ENCODE results near the gene SMR3A. TPM values are rescaled to one million over a fixed set of nuclear protein-coding genes. Genes with fewer than 3 reads are reported as not detected.

SMR3A gene
- not detected for total RNA-seq

DNA sequence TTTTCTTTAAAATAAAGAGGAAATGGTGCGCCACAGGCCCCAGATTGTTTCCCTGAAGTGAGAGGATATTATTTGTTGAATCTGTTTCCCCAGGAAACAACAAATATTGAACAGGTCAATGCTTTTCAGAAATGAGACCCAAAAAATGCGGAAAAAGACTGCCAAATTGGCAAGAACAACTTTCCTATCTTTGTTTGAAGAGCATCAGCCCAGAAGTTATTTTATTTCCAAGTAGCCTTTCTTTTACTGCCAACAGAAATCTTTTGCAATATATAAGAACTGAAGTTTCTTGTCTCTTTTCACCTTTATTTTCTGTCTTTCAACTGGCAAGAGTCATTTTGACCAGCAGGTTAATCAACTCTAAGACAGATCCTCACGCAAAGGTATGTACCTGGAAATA, at the start of gene SMR3A:
Gene SMR3A (plus strand): TSS at position 301 of the 400 bp plus-strand sequence. CDS start 1,356 bp downstream, outside the sequence.
- Histone ChIP-seq H3K9me3 (no peaks in the 10 kb centered on the region), H3K27ac (no peak within 1 kb of the TSS), H3K36me3 (no peaks in the 10 kb centered on the region), H3K4me1 (no peaks in the 10 kb centered on the region), H3K4me3 (no peak within 1 kb of the TSS), H3K27me3 (no peaks in the 10 kb centered on the region)
- TF ChIP-seq POLR2A (IDR thresholded peaks at IDR 0.05), result no peak
- TF ChIP-seq, protein P1, sequence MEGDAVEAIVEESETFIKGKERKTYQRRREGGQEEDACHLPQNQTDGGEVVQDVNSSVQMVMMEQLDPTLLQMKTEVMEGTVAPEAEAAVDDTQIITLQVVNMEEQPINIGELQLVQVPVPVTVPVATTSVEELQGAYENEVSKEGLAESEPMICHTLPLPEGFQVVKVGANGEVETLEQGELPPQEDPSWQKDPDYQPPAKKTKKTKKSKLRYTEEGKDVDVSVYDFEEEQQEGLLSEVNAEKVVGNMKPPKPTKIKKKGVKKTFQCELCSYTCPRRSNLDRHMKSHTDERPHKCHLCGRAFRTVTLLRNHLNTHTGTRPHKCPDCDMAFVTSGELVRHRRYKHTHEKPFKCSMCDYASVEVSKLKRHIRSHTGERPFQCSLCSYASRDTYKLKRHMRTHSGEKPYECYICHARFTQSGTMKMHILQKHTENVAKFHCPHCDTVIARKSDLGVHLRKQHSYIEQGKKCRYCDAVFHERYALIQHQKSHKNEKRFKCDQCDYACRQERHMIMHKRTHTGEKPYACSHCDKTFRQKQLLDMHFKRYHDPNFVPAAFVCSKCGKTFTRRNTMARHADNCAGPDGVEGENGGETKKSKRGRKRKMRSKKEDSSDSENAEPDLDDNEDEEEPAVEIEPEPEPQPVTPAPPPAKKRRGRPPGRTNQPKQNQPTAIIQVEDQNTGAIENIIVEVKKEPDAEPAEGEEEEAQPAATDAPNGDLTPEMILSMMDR (IDR thresholded peaks at IDR 0.05), result no peak
- TF ChIP-seq POLR2AphosphoS5 (IDR thresholded peaks at IDR 0.05), result no peak
- intact Hi-C loops (cut with DNase I; ENCODE audit: low total_unique reads), result no loop called here
- no peak for DNase-seq (ENCODE audit: low spot score in 2 of 2)

DNA sequence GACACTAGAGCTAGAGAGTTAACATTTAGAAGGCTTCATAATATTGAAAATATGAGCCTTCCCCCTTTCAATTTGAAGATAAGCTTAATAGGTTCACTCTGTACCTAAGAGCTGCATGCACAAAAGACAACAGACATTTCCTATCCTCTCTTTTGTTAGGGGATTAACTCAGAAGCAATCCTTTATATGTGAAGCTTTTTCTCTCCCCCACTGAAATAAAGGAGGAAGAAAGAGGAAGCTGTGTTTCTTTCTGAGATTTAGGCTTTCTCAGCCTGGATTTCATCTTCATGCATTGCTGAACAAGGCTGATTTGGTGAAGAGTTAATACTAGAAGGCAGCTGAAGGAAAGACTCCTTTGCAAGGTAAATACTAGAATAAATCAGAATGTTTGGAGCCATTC, 46.8 kb upstream of the SMR3A start:
- Histone ChIP-seq H3K4me1 (no peaks in the 10 kb centered on the region), H3K27ac (no peak overlapping the region), H3K36me3 (no peaks in the 10 kb centered on the region), H3K9me3 (no peaks in the 10 kb centered on the region), H3K27me3 (no peaks in the 10 kb centered on the region), H3K4me3 (no peak overlapping the region)
- no peak for TF ChIP-seq POLR2A (IDR thresholded peaks at IDR 0.05)
- TF ChIP-seq, protein P1 (IDR thresholded peaks at IDR 0.05), result no peak
- intact Hi-C loops (cut with DNase I; ENCODE audit: low total_unique reads), result no loop called here
- DNase-seq (ENCODE audit: low spot score in 2 of 2), result no peak

DNA sequence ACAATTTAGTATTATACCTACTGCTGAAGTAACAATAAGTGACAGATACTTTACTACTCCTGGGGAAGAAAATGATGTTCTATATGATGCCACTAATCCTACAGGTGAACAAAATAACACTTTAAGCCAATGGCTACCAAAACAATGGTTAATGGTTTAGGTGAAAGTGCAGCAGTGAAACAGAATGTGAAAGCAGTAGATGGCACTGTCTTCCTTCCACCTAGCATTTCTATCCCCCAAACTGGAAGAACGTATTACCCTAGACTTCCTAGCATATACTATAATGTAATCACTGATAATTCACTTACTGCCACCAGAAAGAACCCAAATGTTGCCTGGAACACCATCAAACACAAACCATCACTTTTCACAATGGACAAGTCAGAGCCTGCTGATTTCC, 44.6 kb upstream of the SMR3A start:
- intact Hi-C loops (cut with DNase I; ENCODE audit: low total_unique reads), result no loop called here
- Histone ChIP-seq H3K36me3 (no peaks in the 10 kb centered on the region), H3K9me3 (no peaks in the 10 kb centered on the region), H3K27me3 (no peaks in the 10 kb centered on the region), H3K4me3 (no peak overlapping the region), H3K27ac (no peak overlapping the region), H3K4me1 (no peaks in the 10 kb centered on the region)
- TF ChIP-seq POLR2A (IDR thresholded peaks at IDR 0.05) (no peak), POLR2AphosphoS5 (IDR thresholded peaks at IDR 0.05) (no peak)
- TF ChIP-seq, protein P1 (IDR thresholded peaks at IDR 0.05), result no peak
- DNase-seq (ENCODE audit: low spot score in 2 of 2), result no peak

DNA sequence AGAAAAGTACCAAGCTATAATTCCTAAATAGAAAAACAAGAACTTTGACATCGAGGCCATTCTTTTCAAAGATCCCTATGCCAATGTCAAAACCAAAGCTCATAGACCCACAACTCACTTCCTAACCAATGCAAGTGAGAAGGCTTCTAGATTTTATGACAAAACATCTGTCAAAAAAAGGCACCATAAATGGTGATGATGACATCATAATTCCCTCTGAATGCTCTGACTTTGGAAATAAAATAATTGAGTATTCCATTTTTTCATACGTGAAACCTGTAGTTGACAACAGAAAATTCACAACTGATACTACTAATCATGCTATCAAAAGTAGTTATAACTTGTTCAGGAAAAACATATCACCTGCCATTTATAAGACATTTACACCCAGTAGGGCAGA, 34.5 kb upstream of the SMR3A start:
- Histone ChIP-seq H3K27me3 (no peaks in the 10 kb centered on the region), H3K4me3 (no peak overlapping the region), H3K27ac (no peak overlapping the region), H3K9me3 (no peaks in the 10 kb centered on the region), H3K4me1 (no peaks in the 10 kb centered on the region), H3K36me3 (no peaks in the 10 kb centered on the region)
- DNase-seq (ENCODE audit: low spot score in 2 of 2), result no peak
- intact Hi-C loops (cut with DNase I; ENCODE audit: low total_unique reads), result no loop called here
- TF ChIP-seq POLR2AphosphoS5 (IDR thresholded peaks at IDR 0.05) (no peak), POLR2A (IDR thresholded peaks at IDR 0.05) (no peak)
- TF ChIP-seq, protein P1 (IDR thresholded peaks at IDR 0.05), result no peak

DNA sequence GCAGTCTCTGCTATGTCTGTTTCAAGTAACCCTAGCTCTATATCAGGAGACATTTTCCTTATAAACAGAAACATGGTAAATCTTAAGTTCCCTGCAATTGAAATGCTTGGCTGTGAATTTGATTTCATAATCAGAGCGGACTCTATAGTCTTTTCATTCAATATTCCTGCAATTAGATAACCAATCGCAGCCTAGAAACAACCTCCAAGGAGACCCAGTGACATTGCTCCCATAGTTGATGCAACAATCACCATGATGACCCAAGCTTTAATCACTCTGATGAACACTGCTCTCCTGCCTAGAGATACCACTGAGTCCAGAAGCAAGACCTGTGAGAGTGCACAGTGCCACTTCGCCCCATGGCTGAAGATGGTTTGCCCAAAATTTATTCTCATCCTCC, 25.9 kb upstream of the SMR3A start, which contains the start of gene CABS1:
Gene CABS1 (plus strand): TSS at position 301 of the 400 bp plus-strand sequence. CDS start 59 bp downstream, at position 360.
- Histone ChIP-seq H3K4me3 (no peak within 1 kb of the TSS), H3K9me3 (no peaks in the 10 kb centered on the region), H3K36me3 (no peaks in the 10 kb centered on the region), H3K27me3 (no peaks in the 10 kb centered on the region), H3K4me1 (no peaks in the 10 kb centered on the region), H3K27ac (no peak within 1 kb of the TSS)
- TF ChIP-seq POLR2A (IDR thresholded peaks at IDR 0.05) (no peak), POLR2AphosphoS5 (IDR thresholded peaks at IDR 0.05) (no peak)
- TF ChIP-seq, protein P1 (IDR thresholded peaks at IDR 0.05), result no peak
- intact Hi-C loops (cut with DNase I; ENCODE audit: low total_unique reads), result no loop called here
- no peak for DNase-seq (ENCODE audit: low spot score in 2 of 2)

Measured in breast epithelium (tissue), 4 donors.